ENCODE results near the gene PTGER3. TPM values are rescaled to one million over a fixed set of nuclear protein-coding genes. Genes with fewer than 3 reads are reported as not detected.

The PTGER3 gene
- total RNA-seq, 1 experiment from 2014 or later = not detected

DNA sequence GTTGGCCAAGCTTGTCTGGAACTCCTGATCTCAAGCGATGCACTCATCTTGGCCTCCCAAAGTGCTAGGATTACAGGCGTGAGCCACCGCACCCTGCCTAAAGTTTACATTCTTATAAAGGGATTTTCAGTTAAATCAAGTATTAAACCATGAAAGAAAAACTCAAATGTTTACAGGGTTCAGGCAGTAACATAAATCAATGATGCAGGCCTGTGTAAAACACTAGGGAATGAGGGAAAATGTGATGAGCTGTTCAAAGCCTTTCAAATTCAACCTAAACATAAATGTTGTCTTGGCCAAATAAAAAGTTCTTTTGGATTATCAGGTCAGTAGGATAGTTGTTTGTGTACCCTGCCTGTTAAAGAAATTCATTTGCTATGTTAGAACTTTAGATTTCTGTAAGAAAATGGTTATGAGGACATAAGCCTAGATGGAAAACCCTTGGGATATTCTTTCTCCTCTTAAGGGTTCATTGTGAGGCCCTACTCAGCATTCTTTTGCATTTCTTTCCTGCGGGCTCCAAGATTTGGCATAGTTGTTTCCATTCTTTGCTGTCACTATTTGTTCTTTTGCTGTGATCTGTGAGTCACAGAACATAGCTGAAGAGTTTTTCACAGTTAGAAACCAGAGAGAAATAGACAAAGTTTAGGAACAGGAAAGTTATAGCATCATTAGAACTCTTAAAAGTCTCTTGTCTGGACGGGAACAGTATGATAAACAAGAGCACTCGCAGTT is 42.1 kb upstream of the PTGER3 start:
- no peaks in the 10 kb centered on the region for H3K36me3 ChIP-seq (ENCODE audit: control insufficient read depth, insufficient read depth, low read length)
- no peaks in the 10 kb centered on the region for H3K36me3 Mint-ChIP-seq (ENCODE audit: insufficient read depth, unreplicated experiment)
- H3K27ac Mint-ChIP-seq (ENCODE audit: unreplicated experiment) = no peak overlapping the region
- H3K4me3 Mint-ChIP-seq (ENCODE audit: unreplicated experiment) = no peak overlapping the region
- BruUV-seq (replicated peaks) = no TSS peak
- no peak for DNase-seq
- TF ChIP-seq, protein P1, sequence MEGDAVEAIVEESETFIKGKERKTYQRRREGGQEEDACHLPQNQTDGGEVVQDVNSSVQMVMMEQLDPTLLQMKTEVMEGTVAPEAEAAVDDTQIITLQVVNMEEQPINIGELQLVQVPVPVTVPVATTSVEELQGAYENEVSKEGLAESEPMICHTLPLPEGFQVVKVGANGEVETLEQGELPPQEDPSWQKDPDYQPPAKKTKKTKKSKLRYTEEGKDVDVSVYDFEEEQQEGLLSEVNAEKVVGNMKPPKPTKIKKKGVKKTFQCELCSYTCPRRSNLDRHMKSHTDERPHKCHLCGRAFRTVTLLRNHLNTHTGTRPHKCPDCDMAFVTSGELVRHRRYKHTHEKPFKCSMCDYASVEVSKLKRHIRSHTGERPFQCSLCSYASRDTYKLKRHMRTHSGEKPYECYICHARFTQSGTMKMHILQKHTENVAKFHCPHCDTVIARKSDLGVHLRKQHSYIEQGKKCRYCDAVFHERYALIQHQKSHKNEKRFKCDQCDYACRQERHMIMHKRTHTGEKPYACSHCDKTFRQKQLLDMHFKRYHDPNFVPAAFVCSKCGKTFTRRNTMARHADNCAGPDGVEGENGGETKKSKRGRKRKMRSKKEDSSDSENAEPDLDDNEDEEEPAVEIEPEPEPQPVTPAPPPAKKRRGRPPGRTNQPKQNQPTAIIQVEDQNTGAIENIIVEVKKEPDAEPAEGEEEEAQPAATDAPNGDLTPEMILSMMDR (IDR thresholded peaks at IDR 0.05; ENCODE audit: insufficient read depth in 1 of 2, low read depth in 1 of 2, low read length in 1 of 2, severe bottlenecking in 1 of 2, unreplicated experiment in 1 of 2) = no peak
- no peaks in the 10 kb centered on the region for H3K27me3 ChIP-seq (replicated peaks; ENCODE audit: control insufficient read depth, insufficient read depth, low read length)
- H3K9me3 Mint-ChIP-seq (ENCODE audit: unreplicated experiment) = no peaks in the 10 kb centered on the region
- intact Hi-C loops (cut with micrococcal nuclease; ENCODE audit: unreplicated experiment) = loop anchor here (5.0 kb wide), 2 partner anchors 433 to 948 kb away; no protein-coding TSS in a partner anchor
- ChIA-PET CTCF (no interaction called here), POLR2A (no interaction called here)
- H3K27me3 Mint-ChIP-seq (ENCODE audit: insufficient read depth, unreplicated experiment) = no peaks in the 10 kb centered on the region
- H3K9me3 ChIP-seq = no peaks in the 10 kb centered on the region
- no peak overlapping the region for H3K4me3 ChIP-seq (ENCODE audit: low read depth, low read length)
- H3K4me1 Mint-ChIP-seq (ENCODE audit: low read depth, unreplicated experiment) = no peaks in the 10 kb centered on the region
- no peaks in the 10 kb centered on the region for H3K4me1 ChIP-seq

DNA sequence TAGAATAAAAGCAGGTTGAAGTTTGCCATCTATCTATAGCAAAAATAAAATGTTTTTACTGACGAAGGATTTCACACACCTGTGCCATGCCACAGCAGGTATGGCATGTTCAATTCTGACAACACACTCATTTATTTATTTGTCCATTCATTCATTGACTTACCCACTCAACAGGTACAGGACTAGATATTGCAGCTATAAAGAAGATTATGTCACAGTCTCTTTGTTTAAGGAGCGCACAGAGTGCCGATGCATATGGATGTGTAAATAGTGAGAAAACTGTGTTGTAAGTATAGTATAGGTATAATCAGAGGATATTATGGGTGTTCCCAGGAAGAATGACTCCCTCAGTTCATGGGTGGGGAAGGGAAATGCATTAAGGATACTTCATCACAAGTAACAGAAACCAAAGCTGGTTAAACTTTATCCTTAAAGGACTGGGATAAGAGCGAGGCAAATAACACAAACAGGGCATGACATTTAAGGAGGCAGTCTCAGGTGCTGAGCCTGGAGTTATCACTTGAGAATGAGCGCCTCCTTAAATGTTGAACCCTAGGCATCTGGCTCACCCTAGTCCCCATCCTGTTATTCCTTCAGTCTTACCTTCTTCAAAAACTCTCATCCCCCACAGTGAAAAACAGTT is 41.1 kb upstream of the PTGER3 start:
- POLR2A ChIA-PET = no interaction called here
- BruUV-seq (replicated peaks) = no TSS peak

DNA sequence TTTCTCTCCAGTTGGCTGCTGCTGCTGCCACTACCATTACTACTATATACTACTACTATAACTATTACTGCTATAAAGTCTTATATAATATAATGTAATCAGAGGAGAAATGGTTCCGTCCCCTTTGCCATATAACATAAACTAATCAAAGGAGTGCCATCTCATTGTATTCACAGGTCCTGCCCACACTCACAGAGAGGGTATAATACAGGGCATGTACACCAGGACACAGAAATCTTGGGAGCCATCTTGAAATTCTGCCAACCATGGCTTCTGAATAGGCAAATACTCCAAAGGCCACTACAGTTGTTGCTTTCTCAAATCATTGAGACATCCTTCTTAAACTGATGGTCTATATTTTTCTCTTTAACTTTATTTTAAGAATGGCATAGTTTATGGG is 40.1 kb upstream of the PTGER3 start:
- no peaks in the 10 kb centered on the region for H3K36me3 ChIP-seq (ENCODE audit: control insufficient read depth, insufficient read depth, low read length)
- TF ChIP-seq, protein P1 (IDR thresholded peaks at IDR 0.05; ENCODE audit: insufficient read depth in 1 of 2, low read depth in 1 of 2, low read length in 1 of 2, severe bottlenecking in 1 of 2, unreplicated experiment in 1 of 2) = no peak
- no peaks in the 10 kb centered on the region for H3K4me1 ChIP-seq
- no peaks in the 10 kb centered on the region for H3K36me3 Mint-ChIP-seq (ENCODE audit: insufficient read depth, unreplicated experiment)
- H3K9me3 Mint-ChIP-seq (ENCODE audit: unreplicated experiment) = no peaks in the 10 kb centered on the region
- H3K4me1 Mint-ChIP-seq (ENCODE audit: low read depth, unreplicated experiment) = no peaks in the 10 kb centered on the region
- H3K4me3 Mint-ChIP-seq (ENCODE audit: unreplicated experiment) = no peak overlapping the region
- H3K9me3 ChIP-seq = no peaks in the 10 kb centered on the region
- intact Hi-C loops (cut with micrococcal nuclease; ENCODE audit: unreplicated experiment) = no loop called here
- H3K27me3 Mint-ChIP-seq (ENCODE audit: insufficient read depth, unreplicated experiment) = no peaks in the 10 kb centered on the region
- no peak overlapping the region for H3K27ac Mint-ChIP-seq (ENCODE audit: unreplicated experiment)
- no peak overlapping the region for H3K4me3 ChIP-seq (ENCODE audit: low read depth, low read length)
- DNase-seq = no peak
- BruUV-seq (replicated peaks) = no TSS peak
- ChIA-PET CTCF (no interaction called here), POLR2A (no interaction called here)
- H3K27me3 ChIP-seq (replicated peaks; ENCODE audit: control insufficient read depth, insufficient read depth, low read length) = no peaks in the 10 kb centered on the region

More for the DNA sequence above, 41.1 kb upstream of the PTGER3 start:
- no peak overlapping the region for H3K27ac Mint-ChIP-seq (ENCODE audit: unreplicated experiment)
- H3K4me3 Mint-ChIP-seq (ENCODE audit: unreplicated experiment) = no peak overlapping the region
- no peaks in the 10 kb centered on the region for H3K27me3 Mint-ChIP-seq (ENCODE audit: insufficient read depth, unreplicated experiment)
- no peaks in the 10 kb centered on the region for H3K4me1 Mint-ChIP-seq (ENCODE audit: low read depth, unreplicated experiment)
- intact Hi-C loops (cut with micrococcal nuclease; ENCODE audit: unreplicated experiment) = no loop called here
- Histone ChIP-seq H3K4me1 (no peaks in the 10 kb centered on the region), H3K9me3 (no peaks in the 10 kb centered on the region), H3K36me3 (ENCODE audit: control insufficient read depth, insufficient read depth, low read length) (no peaks in the 10 kb centered on the region), H3K4me3 (ENCODE audit: low read depth, low read length) (no peak overlapping the region), H3K27me3 (replicated peaks; ENCODE audit: control insufficient read depth, insufficient read depth, low read length) (no peaks in the 10 kb centered on the region)
- no peaks in the 10 kb centered on the region for H3K36me3 Mint-ChIP-seq (ENCODE audit: insufficient read depth, unreplicated experiment)
- DNase-seq = no peak
- TF ChIP-seq, protein P1 (IDR thresholded peaks at IDR 0.05; ENCODE audit: insufficient read depth in 1 of 2, low read depth in 1 of 2, low read length in 1 of 2, severe bottlenecking in 1 of 2, unreplicated experiment in 1 of 2) = no peak
- CTCF ChIA-PET = no interaction called here
- H3K9me3 Mint-ChIP-seq (ENCODE audit: unreplicated experiment) = no peaks in the 10 kb centered on the region
